Endothelial cell of umbilical vein (primary cell): ENCODE results near the gene TBC1D16. TPM values are rescaled to one million over a fixed set of nuclear protein-coding genes. Genes with fewer than 3 reads are reported as not detected.

Experiments
- BruUV-seq: library from RNA; stranded (reverse); fragments of 400-500 nt; replicated peaks from 2 replicates; lab custom pipeline; 2021; lab: Mats Ljungman, UMichigan
- CTCF ChIA-PET: fragments of 300-600, 350-600 bp; sonication (Branson Sonifier 250); formaldehyde crosslinking; loops from one replicate; lab custom pipeline; 2021; ENCODE audit warnings: antibody characterized with exemption, inconsistent platforms; lab: Charles Lee
- POLR2A ChIA-PET: fragments of 300-600, 350-600 bp; sonication (Branson Sonifier 250); formaldehyde crosslinking; loops from one replicate; lab custom pipeline; 2021; ENCODE audit warnings: antibody characterized with exemption, inconsistent platforms; lab: Charles Lee
- DNase-seq: peaks from one replicate; pipeline ENCODE4 v3.0.0-alpha.2; 2011; ENCODE audit warnings: low read depth, low spot score
- FAIRE-seq: peaks from 2 replicates; lab custom pipeline; 2011; peaks lifted over from hg19 to GRCh38; lab: Jason Lieb, UNC
- H2AFZ ChIP-seq: 2 replicates; pipeline ENCODE4 v1.6.0; 2012; ENCODE audit warnings: low read depth, low read length, control low read depth, inconsistent platforms
- H3K27ac ChIP-seq: 2 replicates; pipeline ENCODE4 v1.5.1; 2011; ENCODE audit warnings: low read depth, mild to moderate bottlenecking, control low read depth, low read length, moderate library complexity; ENCODE audit not compliant: insufficient read depth
- H3K27me3 ChIP-seq, 2 experiments: 2 replicates each; pipeline versions ENCODE4 v1.6.0 to v1.6.1; 2011; ENCODE audit warnings: low read length in 2 of 2, mixed read lengths in 1 of 2; ENCODE audit not compliant: control insufficient read depth in 2 of 2, insufficient read depth in 2 of 2
- H3K36me3 ChIP-seq, 2 experiments: 2 replicates in 1 of 2; 3 replicates in 1 of 2; pipeline ENCODE4 v1.5.1; 2011; ENCODE audit warnings: low read length in 2 of 2, mild to moderate bottlenecking in 1 of 2, moderate library complexity in 1 of 2; ENCODE audit not compliant: control insufficient read depth in 2 of 2, insufficient read depth in 2 of 2; ENCODE audit errors: extremely low read depth in 1 of 2
- H3K4me1 ChIP-seq: 3 replicates; pipeline ENCODE4 v1.5.1; 2011; ENCODE audit warnings: mild to moderate bottlenecking, low read length; ENCODE audit not compliant: control insufficient read depth, insufficient read depth; ENCODE audit errors: extremely low read depth
- H3K4me2 ChIP-seq: 2 replicates; pipeline ENCODE4 v1.6.1; 2011; ENCODE audit warnings: low read length, control low read depth, mixed read lengths; ENCODE audit not compliant: insufficient read depth
- H3K4me3 ChIP-seq, 3 experiments: fragments of 200-600 bp in 1 of 3; sonication (generic), shearing (Covaris generic) in 1 of 3; replicated peaks in 1 of 3; 2 replicates each; pipeline ENCODE4 v1.5.1; 2011 to 2016; ENCODE audit warnings: control low read depth in 3 of 3, low read length in 3 of 3, mild to moderate bottlenecking in 2 of 3, inconsistent platforms in 1 of 3, low read depth in 1 of 3, moderate library complexity in 1 of 3; ENCODE audit not compliant: insufficient read depth in 1 of 3
- H3K79me2 ChIP-seq: 2 replicates; pipeline ENCODE4 v1.6.0; 2012; ENCODE audit warnings: low read length, inconsistent platforms; ENCODE audit not compliant: control insufficient read depth, insufficient read depth
- H3K9ac ChIP-seq: replicated peaks from 2 replicates; pipeline ENCODE3; 2011; ENCODE audit warnings: low read length, control low read depth; ENCODE audit not compliant: insufficient read depth; ENCODE audit errors: extremely low read depth
- H3K9me1 ChIP-seq: replicated peaks from 3 replicates; pipeline ENCODE4 v1.6.0; 2011; ENCODE audit warnings: mild to moderate bottlenecking, low read length; ENCODE audit not compliant: control insufficient read depth, insufficient read depth; ENCODE audit errors: extremely low read depth
- H3K9me3 ChIP-seq: replicated peaks from 2 replicates; pipeline ENCODE4 v1.5.1; 2012; ENCODE audit warnings: low read length, inconsistent platforms; ENCODE audit not compliant: control insufficient read depth, insufficient read depth
- H4K20me1 ChIP-seq: replicated peaks from 2 replicates; pipeline ENCODE3; 2011; ENCODE audit warnings: mild to moderate bottlenecking, low read length; ENCODE audit not compliant: control insufficient read depth, insufficient read depth; ENCODE audit errors: extremely low read depth
- CTCF ChIP-seq, 2 donors: IDR thresholded peaks; 1 replicate in 1 of 2; 2 replicates in 1 of 2; pipeline ENCODE4 v1.5.1; 2011; ENCODE audit warnings: low read length in 2 of 2, mild to moderate bottlenecking in 2 of 2, moderate library complexity in 2 of 2, control low read depth in 1 of 2, inconsistent platforms in 1 of 2, low read depth in 1 of 2; ENCODE audit not compliant: insufficient read depth in 1 of 2; ENCODE audit errors: extremely low read depth in 1 of 2
- EZH2 ChIP-seq: IDR thresholded peaks from 2 replicates; pipeline ENCODE4 v1.6.1; 2012; ENCODE audit warnings: borderline replicate concordance, low read depth, mild to moderate bottlenecking, moderate library complexity, low read length, inconsistent platforms; ENCODE audit not compliant: severe bottlenecking
- FOS ChIP-seq: IDR thresholded peaks from 2 replicates; pipeline ENCODE4 v1.6.1; 2011; ENCODE audit warnings: mild to moderate bottlenecking, low read length, moderate library complexity, borderline replicate concordance; ENCODE audit not compliant: insufficient read depth
- GATA2 ChIP-seq: IDR thresholded peaks from 2 replicates; pipeline ENCODE4 v1.7.0; 2011; ENCODE audit warnings: low read depth, mild to moderate bottlenecking, moderate library complexity, mixed read lengths, low read length; ENCODE audit not compliant: insufficient read length, insufficient read depth
- JUN ChIP-seq: IDR thresholded peaks from 2 replicates; pipeline ENCODE4 v1.6.1; 2011; ENCODE audit warnings: borderline replicate concordance, low read depth; ENCODE audit not compliant: insufficient read length, insufficient read depth
- MYC ChIP-seq: IDR thresholded peaks from one replicate; pipeline ENCODE4 v1.6.1; 2011; ENCODE audit warnings: mild to moderate bottlenecking, low read depth, low read length
- POLR2A ChIP-seq: IDR thresholded peaks from 2 replicates; pipeline ENCODE4 v1.6.1; 2012; ENCODE audit warnings: low read depth, mild to moderate bottlenecking, control low read depth, low read length
- POLR2AphosphoS5 ChIP-seq: IDR thresholded peaks from 2 replicates; pipeline ENCODE4 v1.6.1; 2012; ENCODE audit warnings: low read depth, mild to moderate bottlenecking, control low read depth, low read length, moderate library complexity; ENCODE audit not compliant: insufficient read depth
- dilution Hi-C: fragments of 300-500 bp; cut with MboI; formaldehyde crosslinking; loops from one replicate; pipeline ENCODE4 v1.15.0; 2019; ENCODE audit warnings: low sequenced_read_pairs; ENCODE audit not compliant: extremely low pct_ligation_motif_present
- intact Hi-C: fragments of 100-400 bp; cut with micrococcal nuclease; formaldehyde crosslinking; loops from one replicate; pipeline ENCODE4 v1.10.0; 2022
- polyA plus RNA-seq, 4 experiments: library from polyadenylated mRNA; depleted of rRNA in 3 of 4; stranded (reverse) in 3 of 4; unstranded in 1 of 4; fragments of >200 nt; gene quantifications; 2 replicates each; pipeline versions ENCODE4 v1.2.1 to v1.2.3, GENCODE V29; 2011 to 2012; ENCODE audit warnings: missing spikeins in 1 of 4
- total RNA-seq: library from RNA; stranded (reverse); gene quantifications from 2 replicates; pipeline ENCODE4 v1.2.3, GENCODE V29; 2021
- TF ChIP-seq, protein P1 (sequence below): IDR thresholded peaks from 2 replicates; pipeline ENCODE4 v1.6.1; 2011; ENCODE audit not compliant: insufficient read depth, insufficient read length

Gene TBC1D16
- total and polyA plus RNA-seq, 2 donors (not counting 3 experiments of a cell fraction or from before 2014, with no cell fraction given) = 12.9 to 48.6 TPM

DNA sequence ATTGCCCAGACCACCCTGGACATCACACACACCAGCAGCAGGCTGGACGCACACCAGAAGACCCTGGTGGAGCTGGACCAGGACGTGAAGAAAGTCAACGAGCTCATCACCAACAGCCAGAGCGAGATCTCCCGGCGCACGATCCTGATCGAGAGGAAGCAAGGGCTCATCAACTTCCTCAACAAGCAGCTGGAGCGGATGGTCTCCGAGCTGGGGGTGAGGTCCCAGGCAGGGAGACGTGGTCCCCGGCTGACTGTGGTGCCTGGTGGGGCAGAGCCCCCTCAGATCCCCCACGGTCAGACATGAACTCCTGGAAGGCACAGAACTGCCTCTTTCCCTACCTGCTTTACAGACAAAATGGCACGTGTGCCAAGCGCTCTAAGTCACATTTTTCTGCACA lies 49.1 kb upstream of the TBC1D16 start:
- FAIRE-seq (no peak), DNase-seq (no peak)
- TF ChIP-seq POLR2A (no peak), CTCF (IDR thresholded peaks at IDR 0.05; ENCODE audit: extremely low read depth in 1 of 2, insufficient read depth in 1 of 2, low read depth in 1 of 2, low read length in 2 of 2) (no peak), POLR2AphosphoS5 (no peak), FOS (no peak), JUN (no peak), GATA2 (no peak), MYC (no peak), EZH2 (no peak)
- TF ChIP-seq, protein P1, sequence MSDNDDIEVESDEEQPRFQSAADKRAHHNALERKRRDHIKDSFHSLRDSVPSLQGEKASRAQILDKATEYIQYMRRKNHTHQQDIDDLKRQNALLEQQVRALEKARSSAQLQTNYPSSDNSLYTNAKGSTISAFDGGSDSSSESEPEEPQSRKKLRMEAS = no peak
- no peaks in the 10 kb centered on the region for H3K27me3 ChIP-seq
- dilution Hi-C loops = no loop called here
- no peak overlapping the region for H3K4me3 ChIP-seq
- H4K20me1 ChIP-seq = no peaks in the 10 kb centered on the region
- H3K9me1 ChIP-seq = no peaks in the 10 kb centered on the region
- intact Hi-C loops = no loop called here
- no peak overlapping the region for H3K4me2 ChIP-seq
- no peaks in the 10 kb centered on the region for H3K79me2 ChIP-seq
- H3K36me3 ChIP-seq = no peaks in the 10 kb centered on the region
- no TSS peak for BruUV-seq
- no peak overlapping the region for H3K27ac ChIP-seq
- H3K9ac ChIP-seq = no peak overlapping the region
- no peak overlapping the region for H2AFZ ChIP-seq
- no peaks in the 10 kb centered on the region for H3K9me3 ChIP-seq
- CTCF ChIA-PET = interaction anchor here (0.5 to 2.9 kb wide), 5 partner anchors 9 to 1101 kb away, joined by 3 to 20 read pairs (median 5); partner anchors contain the start of gene GAA
- POLR2A ChIA-PET = interaction anchor here (0.7 kb wide), 1 partner anchor 163 kb away, joined by 7 read pairs; no protein-coding TSS in a partner anchor
- H3K4me1 ChIP-seq = no peaks in the 10 kb centered on the region
